GM18505 (cell line): ENCODE measurements around the gene MESD.

ENCODE experiments used
- ATAC-seq: cut with Tn5 transposase; IDR thresholded peaks from one replicate; pipeline ENCODE4 v1.9.1; 2021; ENCODE audit not compliant: unreplicated experiment
- POLR2A ChIP-seq: IDR thresholded peaks from 4 replicates; pipeline ENCODE4 v1.6.1; 2011; ENCODE audit warnings: borderline replicate concordance; ENCODE audit not compliant: insufficient read depth, insufficient read length; ENCODE audit errors: extremely low read depth

MESD gene

GRCh38 chr15:80992441-80992840, 2.8 kb upstream of the MESD start:
- TF ChIP-seq POLR2A, result no peak
- ATAC-seq, result no peak

DNA sequence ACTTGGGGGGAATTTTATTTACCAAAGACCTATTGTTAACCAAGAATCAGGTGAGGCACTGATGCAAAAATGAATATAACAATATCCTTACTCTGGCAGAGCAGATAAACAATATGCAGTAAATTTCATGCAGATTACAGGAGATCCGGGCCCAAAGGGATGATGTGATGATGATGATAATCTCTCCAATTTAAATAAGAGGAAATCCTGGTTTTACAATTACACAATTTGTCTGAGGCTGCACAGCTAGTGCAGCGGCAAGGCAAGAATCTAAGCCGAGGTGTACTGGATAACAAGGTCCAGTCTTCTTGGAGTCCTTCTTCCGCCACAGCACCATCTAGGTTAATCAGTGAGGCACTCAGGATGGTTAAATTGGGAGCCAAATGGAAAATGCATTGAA, 2.4 kb upstream of the MESD start:
- no peak for ATAC-seq
- no peak for TF ChIP-seq POLR2A

GRCh38 chr15:80991421-80991820, 1.8 kb upstream of the MESD start:
- no peak for TF ChIP-seq POLR2A

DNA sequence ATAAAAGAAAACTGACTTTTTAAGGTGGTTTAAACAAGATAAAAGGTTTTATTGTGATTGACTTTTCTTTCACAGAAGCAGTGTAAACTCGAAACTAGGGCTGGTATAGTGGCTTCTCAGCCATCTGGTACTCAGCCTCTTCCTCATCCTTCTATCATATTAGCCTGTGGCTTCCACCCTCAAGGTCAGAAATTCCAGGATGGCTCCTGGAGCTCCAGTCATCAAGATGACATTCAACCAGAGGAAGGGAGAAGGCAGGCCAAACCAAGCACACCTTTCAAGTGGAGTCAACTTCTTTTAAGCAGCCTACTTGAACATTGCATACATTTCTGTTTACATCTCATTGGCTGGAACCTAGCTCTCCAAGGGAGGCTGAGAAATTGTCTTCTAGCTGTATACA, 1.3 kb upstream of the MESD start:
- no peak for TF ChIP-seq POLR2A
- no peak for ATAC-seq

More at GRCh38 chr15:80991421-80991820, 1.8 kb upstream of the MESD start:
- ATAC-seq, result no peak

GRCh38 chr15:80989081-80989517, 520 bp downstream of the MESD start:
- no peak for ATAC-seq
- no peak for TF ChIP-seq POLR2A

GRCh38 chr15:80988148-80988796, 1.3 kb downstream of the MESD start:
- ATAC-seq, result no peak
- TF ChIP-seq POLR2A, result no peak

GRCh38 chr15:80986487-80986886, 3.1 kb downstream of the MESD start:
- TF ChIP-seq POLR2A, result no peak
- no peak for ATAC-seq

DNA sequence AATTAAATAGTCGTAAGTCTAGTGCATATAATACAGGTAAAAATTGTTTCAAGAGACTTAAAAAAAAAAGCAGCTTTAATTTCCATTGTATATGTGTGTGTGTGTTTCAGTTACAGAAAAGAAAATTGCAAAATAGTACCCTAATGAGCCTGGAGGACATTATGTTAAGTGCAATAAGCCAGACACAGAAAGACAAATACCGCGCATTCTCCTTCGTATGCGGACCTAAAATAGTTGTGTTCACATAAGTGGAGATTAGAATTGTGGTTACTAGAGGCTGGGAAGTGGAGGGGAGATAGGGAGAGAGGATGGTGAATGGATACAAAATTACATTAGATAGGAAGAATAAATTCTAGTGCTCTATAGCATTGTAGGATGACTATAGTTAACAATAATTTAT, 3.6 kb downstream of the MESD start:
- no peak for ATAC-seq
- TF ChIP-seq POLR2A, result no peak

GRCh38 chr15:80984856-80985255, 4.8 kb downstream of the MESD start:
- no peak for TF ChIP-seq POLR2A
- ATAC-seq, result no peak

- ATAC-seq, result no peak
- no peak for TF ChIP-seq POLR2A
Observed at GRCh38 chr15:80982839-80983238, 6.8 kb downstream of the MESD start.

DNA sequence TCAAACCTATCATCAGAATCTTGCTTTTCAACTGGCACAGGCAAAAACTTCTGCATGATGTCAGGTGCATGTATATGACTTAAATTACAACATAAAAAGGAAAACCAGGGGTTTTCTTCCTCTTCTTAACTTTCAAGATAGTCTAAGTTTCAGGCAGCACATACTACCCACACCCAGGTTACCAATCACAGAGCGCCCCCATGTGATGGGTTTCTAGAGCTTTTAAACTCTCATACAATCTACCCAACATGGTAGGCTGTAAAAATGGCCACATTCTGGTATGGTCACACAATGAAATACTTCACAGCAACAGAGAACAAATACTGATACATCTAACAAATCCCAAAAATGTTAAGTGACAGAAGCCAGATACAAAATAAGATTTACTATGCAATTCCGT, 7.4 kb downstream of the MESD start:
- no peak for TF ChIP-seq POLR2A
- ATAC-seq, result no peak

GRCh38 chr15:80979538-80980200, 9.9 kb downstream of the MESD start:
- ATAC-seq, result no peak
- no peak for TF ChIP-seq POLR2A

- TF ChIP-seq POLR2A, result no peak
- no peak for ATAC-seq
Observed at GRCh38 chr15:80978685-80979329, 10.8 kb downstream of the MESD start.

DNA sequence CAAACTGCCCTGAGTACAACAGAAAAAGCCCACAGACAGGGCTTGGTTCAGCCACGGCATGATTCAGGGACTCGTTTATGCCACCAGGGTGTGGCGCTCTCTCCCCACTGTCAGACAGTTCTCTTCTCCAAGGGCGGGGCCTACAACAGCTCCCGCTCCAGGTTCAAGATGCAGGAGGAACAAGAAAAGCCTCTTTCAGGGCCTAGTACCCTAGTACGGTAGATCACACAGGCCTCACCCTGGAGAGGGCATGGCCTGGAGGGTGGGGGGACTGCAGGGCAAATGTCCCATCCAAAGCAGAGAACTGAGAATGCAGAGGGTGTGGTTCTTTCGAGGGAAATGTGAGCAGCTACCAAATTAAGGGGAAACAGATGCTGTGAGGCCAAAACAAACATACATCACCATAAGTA, 12.0 kb downstream of the MESD start:
- TF ChIP-seq POLR2A, result no peak
- ATAC-seq, result no peak
